GM21528 (cell line): ENCODE data around the gene PRSS8.
"Not testable (repeated sequence)": the region's sequence is repeated elsewhere in the genome, so short reads cannot be mapped to it uniquely, and the experiment has no call there.

Experiments
- ATAC-seq: cut with Tn5 transposase; IDR thresholded peaks from one replicate; pipeline ENCODE4 v1.9.1; 2021; ENCODE audit warnings: mild to moderate bottlenecking, moderate library complexity; ENCODE audit not compliant: unreplicated experiment, low FRiP score

PRSS8 gene

GRCh38 chr16:31108035-31108793 lies 27.3 kb downstream of the PRSS8 start, which contains the start of gene BCKDK:
BCKDK (plus strand) TSS chr16:31108386; CDS start chr16:31109224, 838 bp downstream.
- peak; percentile 81 for ATAC-seq

- peak; percentile 51 for ATAC-seq
These were observed 28.1 kb downstream of the PRSS8 start for GRCh38 chr16:31107465-31107867.

- no peak for ATAC-seq
These were observed 28.7 kb downstream of the PRSS8 start for GRCh38 chr16:31106509-31107464.

GRCh38 chr16:31105677-31106213 lies 29.8 kb downstream of the PRSS8 start:
- peak; percentile 56 for ATAC-seq

- not testable (repeated sequence) for ATAC-seq
These were observed 34.5 kb downstream of the PRSS8 start for GRCh38 chr16:31100876-31101641.

DNA sequence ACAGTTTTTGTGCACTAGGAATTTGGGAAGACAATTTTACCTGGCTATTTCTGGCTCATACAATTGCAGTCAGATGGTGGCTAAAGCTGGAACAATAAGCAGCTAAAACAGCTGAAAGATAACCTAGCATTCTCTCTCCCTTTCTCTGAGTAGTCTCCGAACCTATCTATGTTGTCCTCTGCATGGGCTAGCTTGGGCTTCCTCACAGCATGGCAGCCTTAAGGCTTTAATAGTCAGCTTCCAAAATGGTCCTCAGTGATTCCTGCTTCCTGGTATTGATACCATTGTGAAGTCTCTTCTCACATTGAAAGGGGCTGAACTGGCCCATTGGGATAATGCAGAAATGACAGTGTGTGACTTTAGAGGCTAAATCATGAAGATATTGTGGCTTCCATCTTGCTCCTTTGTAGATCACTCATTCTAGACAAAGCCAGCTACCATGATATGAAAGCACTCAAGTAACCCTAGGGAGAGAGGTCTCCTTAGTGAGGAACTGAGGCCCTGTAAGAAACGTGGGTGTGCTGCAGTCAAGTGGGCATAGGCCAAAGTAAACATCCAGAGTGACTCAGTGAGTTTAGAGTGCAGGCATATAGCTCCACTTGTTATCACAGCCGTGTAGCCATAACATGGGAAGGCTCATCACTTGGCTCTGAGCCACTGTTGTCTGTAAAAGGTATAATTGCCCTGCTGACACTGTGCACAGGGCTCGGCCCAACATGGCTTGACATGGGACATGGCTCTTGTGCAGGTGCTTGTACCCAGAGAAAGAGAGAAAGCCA lies 35.5 kb downstream of the PRSS8 start:
- ATAC-seq, result no peak

DNA sequence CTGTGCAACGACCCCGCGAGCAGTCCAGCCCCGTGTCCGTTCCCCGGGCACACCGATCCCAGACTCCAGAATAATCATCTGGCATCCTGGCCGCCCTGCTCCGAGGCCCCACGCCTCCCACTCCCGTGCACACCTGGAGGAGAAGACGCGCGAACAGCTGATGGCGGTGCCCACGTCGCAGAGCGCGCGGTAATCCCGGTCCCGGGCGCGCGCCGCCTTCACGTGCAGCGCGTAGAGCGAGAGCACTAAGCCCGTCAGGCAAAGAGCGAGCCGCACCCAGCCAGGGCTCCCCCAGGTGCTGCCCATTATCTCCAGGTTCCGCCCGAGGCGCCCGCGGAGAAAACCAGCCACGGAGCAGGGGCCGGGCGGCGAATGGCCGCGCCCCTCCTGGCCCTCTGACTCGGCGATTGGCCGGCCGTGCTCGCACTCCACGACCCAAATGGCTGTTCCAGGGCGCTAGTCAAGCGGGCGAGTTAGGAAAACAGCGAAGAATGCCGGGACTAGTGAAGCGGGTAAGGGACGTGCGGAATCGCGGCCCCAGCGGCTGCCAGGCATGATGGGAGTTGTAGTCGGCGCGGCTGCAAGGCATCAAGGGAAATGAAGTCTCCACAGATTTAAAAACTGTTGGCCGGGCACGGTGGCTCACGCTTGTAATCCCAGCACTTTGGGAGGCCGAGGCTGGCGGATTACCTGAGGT lies 41.0 kb downstream of the PRSS8 start, which contains the start of gene VKORC1:
TSS of gene VKORC1 (minus strand) at position 374 of the 697 bp plus-strand sequence. CDS start at position 306, 68 bp downstream.
- ATAC-seq, result peak; percentile 88

- no peak for ATAC-seq
These were observed 41.5 kb downstream of the PRSS8 start for GRCh38 chr16:31094088-31094423.

GRCh38 chr16:31093132-31093703 lies 42.3 kb downstream of the PRSS8 start:
- ATAC-seq, result no peak

DNA sequence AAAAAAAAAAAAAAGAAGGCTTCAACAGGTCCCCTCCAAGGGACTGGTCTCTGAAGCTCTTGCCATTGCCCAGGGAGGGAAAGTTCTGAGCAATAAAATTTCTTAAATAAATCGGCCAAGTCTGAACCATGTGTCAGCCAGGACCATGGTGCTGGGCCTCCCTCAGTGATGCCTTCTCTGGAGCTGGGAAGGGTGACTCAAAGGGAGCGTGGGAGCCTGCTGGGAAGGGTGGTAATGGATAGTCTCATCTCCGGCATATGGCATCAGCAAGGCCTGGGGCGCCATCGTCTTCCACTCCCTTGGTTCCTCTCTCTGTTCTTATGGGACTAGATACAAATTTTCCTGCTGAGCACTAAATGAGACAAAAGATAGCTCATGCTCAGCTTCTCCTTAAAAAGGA lies 43.2 kb downstream of the PRSS8 start:
- ATAC-seq, result no peak

- ATAC-seq, result no peak
These were observed 45.0 kb downstream of the PRSS8 start for GRCh38 chr16:31090540-31090939.

- no peak for ATAC-seq
These were observed 46.3 kb downstream of the PRSS8 start for GRCh38 chr16:31089199-31089598.

DNA sequence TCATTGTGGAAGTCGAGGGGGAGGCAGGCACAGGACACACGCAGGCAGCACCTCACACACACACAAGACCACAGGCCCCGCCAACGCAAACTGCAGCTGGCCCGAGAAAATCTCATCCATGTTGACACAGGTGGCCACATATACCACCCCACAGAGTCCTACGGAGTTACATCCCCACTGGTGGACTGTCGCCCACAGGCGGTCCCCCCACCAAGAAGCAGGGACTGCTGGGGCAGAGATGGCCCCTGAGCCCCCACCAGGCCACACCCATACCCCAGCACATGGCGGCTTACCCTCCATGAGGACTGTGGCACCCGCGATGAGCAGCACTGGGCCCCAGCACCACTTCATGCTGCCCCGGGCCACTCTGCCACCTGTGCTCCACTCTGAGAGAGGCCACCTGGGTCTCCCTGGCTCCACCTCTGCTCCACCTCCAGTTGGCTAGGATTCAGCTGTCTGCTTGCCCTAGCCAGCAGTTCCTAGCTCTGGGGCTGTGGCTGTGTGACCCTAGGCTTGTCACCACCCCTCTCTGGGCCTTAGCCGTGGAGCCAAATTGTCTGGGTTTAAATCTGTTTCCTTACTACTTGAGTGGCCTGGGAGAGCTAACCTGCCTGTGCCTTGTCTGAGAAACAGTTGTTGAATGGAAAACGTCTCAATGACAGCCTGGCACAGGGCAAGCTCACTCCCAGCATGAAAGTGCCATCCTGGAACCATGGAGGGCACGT lies 46.9 kb downstream of the PRSS8 start, which contains the start of gene PRSS53:
TSS of gene PRSS53 (minus strand) at position 485 of the 725 bp plus-strand sequence. CDS start at position 351, 134 bp downstream.
- ATAC-seq, result no peak

DNA sequence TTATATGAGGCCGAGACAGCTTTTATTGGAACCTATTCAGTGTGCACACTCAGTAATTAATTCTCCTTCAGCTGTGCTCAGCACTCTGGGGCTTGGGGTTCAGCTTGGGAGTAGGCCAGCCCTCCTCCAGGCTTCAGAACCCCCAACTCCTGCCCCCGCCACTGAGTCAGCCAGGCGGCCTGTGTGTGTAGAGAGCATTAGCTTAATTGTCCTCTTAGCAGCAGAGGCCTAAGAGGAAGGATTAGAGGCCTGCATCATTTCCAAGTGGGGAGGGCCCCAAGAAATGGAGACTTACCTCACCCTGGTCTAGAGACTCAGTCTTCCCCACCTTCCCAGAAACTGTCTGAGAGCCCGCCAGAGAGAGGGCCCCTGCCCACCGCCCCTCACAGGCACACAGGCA lies 47.6 kb downstream of the PRSS8 start:
- no peak for ATAC-seq

DNA sequence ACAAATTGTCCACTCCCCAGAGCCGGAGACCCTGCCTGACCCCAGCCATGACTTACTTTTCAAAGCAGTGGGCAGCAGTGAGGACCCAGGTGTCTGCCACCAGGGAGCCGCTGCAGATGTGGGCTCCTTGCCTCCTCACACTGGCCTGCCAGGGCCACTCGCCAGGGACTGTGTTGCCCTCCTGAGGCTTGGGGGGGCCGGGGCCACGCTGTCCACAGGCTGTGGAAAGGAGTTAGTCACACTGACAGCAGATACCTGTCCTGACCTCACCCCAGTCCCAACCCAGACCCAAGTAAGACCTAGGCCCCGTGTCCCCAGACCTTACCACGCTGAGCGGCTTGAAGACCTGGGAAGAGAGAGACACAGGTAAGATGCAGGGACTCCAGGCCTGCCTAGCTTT lies 48.0 kb downstream of the PRSS8 start:
- no peak for ATAC-seq

GRCh38 chr16:31086629-31086906 lies 49.0 kb downstream of the PRSS8 start:
- no peak for ATAC-seq

DNA sequence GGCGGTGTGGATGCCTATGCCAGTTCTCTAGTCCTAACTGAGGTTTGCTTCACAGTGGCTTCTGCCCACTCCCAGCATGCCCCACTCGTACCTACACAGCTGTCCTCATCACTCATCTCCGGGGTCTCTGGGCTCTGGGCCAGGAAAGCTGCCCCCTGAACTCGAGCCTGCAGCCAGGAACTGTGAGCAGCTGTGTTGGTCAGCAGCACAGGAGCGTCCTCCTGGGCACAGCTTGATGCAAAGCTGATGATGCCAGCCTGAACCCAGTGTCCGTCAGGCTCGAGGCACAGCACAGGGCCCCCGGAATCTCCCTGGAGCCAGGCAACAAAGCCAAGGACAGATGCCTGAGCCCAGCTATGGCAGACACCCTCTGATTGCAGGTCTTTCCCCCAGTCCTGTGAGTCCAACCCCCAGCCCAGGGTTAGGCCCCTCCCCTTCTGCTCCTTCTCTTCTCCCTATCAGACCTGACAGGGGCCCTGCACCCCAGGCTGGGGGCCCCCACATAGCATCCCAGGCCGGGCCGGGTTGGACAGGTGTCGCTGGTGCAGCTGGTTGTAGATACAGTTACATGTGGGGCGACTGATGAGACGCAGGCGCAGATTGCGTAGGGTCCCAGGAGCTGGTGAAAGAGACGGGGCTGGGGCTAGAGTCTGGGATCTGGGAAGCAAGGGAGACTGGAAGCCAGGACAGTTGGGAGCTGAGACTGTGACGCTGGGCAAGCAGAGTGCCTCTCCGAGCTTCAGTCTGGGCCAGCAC lies 49.5 kb downstream of the PRSS8 start:
- ATAC-seq, result no peak
